ENCODE data around the gene MIA.

DNA sequence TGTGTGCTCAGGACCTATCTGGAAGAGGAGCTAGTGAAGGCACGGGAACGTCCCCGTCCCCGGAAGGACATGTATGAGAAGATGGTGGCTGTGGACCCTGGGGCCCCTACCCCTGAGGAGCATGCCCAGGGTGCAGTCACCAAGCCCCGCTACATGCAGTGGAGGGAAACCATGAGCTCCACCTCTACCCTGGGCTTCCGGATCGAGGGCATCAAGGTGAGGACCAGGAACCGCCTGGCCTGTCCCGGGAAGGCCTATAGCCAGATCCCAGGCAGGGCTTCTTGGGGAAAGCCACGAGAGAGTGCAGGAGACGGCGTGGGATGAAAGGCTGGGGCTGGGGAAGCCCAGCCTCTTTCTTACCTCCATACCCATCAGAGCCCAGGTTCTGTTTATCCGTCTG is 42.2 kb upstream of the MIA start:
- TF ChIP-seq, protein P1, sequence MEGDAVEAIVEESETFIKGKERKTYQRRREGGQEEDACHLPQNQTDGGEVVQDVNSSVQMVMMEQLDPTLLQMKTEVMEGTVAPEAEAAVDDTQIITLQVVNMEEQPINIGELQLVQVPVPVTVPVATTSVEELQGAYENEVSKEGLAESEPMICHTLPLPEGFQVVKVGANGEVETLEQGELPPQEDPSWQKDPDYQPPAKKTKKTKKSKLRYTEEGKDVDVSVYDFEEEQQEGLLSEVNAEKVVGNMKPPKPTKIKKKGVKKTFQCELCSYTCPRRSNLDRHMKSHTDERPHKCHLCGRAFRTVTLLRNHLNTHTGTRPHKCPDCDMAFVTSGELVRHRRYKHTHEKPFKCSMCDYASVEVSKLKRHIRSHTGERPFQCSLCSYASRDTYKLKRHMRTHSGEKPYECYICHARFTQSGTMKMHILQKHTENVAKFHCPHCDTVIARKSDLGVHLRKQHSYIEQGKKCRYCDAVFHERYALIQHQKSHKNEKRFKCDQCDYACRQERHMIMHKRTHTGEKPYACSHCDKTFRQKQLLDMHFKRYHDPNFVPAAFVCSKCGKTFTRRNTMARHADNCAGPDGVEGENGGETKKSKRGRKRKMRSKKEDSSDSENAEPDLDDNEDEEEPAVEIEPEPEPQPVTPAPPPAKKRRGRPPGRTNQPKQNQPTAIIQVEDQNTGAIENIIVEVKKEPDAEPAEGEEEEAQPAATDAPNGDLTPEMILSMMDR (IDR thresholded peaks at IDR 0.05) = no peak
- no peak for TF ChIP-seq POLR2A (IDR thresholded peaks at IDR 0.05)

All from breast epithelium (tissue), 3 donors.